G401 (cell line): ENCODE data around the gene PUM2. TPM values are rescaled to one million over a fixed set of nuclear protein-coding genes. Genes with fewer than 3 reads are reported as not detected.

ENCODE experiments used
- total RNA-seq: library from RNA; depleted of rRNA; stranded (reverse); fragments of >200 nt; shearing (Covaris generic); gene quantifications from 2 replicates; pipeline ENCODE4 v1.2.3, GENCODE V29; 2014; rRNA removed

The PUM2 gene
- total RNA-seq, 1 experiment from 2014 or later, result 48.3 TPM

Other genes starting within 250 kb of the PUM2 start
- 37.4 and 45.5 TPM in 2 replicates for gene SDC1, start 125.7 kb downstream of the PUM2 start, total RNA-seq
- 274 and 317 TPM in 2 replicates for gene RHOB, start 96.2 kb upstream of the PUM2 start, total RNA-seq